ENCODE results near the gene RTL9.

The RTL9 gene

DNA sequence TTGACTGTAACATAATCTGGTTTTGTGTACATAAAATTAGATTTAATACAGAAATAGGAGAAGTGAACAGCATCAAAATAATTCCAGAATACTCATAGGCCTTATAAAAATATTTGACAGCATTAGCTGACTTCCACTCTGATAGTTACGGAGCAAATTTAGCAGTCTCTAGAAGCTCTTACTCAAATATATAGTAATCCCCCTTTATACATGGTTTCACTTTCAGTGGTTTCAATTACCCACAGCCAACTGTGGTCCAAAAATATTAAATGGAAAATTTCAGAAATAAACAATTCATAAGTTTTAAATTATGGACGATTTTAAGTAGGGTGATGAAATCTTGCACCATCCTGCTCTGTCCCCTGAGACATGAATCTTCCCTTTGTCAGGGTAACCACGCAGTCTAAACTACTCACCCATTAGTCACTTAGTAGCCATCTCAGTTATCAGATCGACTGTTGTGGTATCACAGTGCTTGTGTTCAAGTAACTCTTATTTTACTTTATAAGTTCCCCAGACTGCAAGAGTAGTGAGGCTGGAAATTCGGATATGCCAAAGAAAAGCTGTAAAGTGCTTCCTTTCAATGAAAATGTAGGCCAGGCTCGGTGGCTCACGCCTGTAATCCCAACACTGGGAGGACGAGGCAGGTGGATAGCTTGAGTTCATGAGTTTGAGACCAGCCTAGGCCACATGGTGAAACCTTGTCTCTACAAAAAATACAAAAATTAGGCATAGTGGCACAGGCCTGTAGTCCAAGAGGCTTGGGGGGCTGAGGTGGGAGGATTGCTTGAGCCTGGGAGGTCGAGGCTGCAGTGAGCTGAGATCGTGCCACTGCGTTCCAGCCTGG is 17.2 kb upstream of the RTL9 start:
- DNase-seq (ENCODE audit: low spot score): no peak

DNA sequence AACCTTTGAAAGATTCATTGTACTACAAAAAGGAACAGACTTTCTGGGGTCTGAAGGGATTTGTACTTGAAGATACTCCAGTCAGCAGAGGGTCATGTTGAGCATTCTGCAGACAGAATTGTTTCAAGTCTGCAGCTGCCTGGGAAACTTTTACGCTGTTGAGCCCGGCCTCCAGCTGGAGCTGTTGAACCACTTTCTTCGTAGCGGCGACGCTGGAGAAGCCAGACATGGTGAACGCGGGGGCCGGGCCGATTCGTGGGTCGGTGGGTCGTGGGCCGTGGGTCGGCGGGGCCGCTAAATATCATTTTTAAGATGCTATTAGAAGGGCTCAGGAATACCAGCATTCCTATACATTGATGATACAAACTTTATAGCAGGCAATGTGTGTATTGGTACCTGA is 12.0 kb upstream of the RTL9 start:
- no peak for DNase-seq (ENCODE audit: low spot score)

- DNase-seq (ENCODE audit: low spot score): peak; percentile 5
These were observed 625 bp downstream of the RTL9 start for GRCh38 chrX:110359273-110359672.

GRCh38 chrX:110363244-110363643 is 4.6 kb downstream of the RTL9 start:
- DNase-seq (ENCODE audit: low spot score): no peak

GRCh38 chrX:110373310-110373709 is 14.7 kb downstream of the RTL9 start:
- no peak for DNase-seq (ENCODE audit: low spot score)

DNA sequence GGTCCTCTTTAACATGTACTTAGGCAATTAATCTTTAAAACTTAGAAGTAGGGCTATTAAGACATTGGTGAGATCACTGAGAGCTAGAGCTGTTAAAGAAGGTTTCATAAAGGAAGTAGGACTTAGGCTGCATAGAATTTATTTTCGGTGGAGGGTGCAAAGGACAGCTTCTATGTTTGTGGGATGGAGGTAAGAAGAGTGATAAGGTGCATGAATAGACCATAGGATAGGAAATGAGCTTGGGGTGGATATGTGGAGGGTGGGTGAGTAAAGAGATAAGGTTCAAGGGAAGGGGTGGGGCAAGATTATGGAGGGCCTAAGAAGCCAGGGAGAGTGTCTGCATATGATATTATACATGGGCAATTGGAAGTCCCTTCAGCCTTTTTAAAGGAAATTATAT is 15.9 kb downstream of the RTL9 start:
- no peak for DNase-seq (ENCODE audit: low spot score)

- DNase-seq (ENCODE audit: low spot score): no peak
These were observed 22.6 kb downstream of the RTL9 start for GRCh38 chrX:110381216-110381615.

DNA sequence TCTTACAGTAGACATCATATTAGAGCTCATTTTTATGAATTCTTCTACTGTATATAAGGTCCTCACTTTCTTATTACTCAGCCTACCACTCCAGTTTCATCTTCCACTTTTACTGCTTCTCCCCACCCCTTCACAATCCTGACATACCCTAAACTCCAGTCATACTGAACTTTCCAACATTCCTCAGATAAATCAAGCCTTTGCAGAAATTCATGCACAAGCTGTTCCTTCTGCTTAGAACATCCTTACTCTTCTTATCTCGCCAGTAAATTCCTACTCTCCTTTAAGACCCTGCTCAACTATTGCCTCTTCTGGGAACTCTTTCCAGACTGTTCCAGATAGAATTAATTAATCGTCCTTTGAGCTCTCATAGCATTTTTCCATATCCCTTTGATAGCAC is 24.8 kb downstream of the RTL9 start:
- DNase-seq (ENCODE audit: low spot score): no peak

DNA sequence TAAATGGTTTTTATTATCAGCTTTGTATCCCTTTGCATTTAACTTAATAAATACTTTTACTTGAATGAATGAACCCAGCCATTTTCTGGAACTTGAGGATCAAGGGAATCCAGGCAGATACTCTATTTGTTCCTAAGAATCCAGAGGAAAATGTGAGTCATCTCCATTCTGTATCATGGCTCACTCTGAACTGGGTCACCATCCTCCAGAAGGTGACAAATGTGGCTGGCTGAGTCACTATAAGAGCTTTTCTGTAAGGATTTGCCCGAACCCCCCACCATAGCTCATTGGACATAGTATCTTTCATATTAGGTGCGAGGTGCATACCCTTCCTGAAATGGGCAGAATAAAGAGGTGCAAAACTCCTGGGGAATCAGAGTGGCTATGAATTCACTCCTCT is 25.8 kb downstream of the RTL9 start:
- no peak for DNase-seq (ENCODE audit: low spot score)

DNA sequence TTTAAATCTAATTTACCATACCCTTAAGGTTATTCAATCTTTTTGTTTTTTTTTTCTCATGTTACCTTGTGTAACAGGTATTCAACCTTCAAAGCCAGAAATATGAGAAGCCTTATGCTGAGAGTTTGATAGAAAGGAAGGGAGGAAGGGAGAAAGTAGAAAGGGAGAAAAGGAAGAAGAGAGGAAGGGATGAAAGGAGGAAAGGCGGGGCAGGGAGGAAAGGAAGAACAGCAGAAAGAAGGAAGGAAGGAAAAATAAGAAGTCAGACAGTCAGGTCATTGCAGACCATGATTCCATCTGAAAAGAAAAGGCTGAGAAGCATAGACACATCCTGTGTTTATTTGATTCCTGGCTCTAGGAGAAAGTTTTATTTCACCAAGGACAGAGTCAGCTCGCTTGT is 30.9 kb downstream of the RTL9 start:
- no peak for DNase-seq (ENCODE audit: low spot score)

- DNase-seq (ENCODE audit: low spot score): no peak
These were observed 32.4 kb downstream of the RTL9 start for GRCh38 chrX:110391086-110391485.

- no peak for DNase-seq (ENCODE audit: low spot score)
These were observed 36.0 kb downstream of the RTL9 start for GRCh38 chrX:110394651-110395050.

GRCh38 chrX:110395877-110396276 is 37.2 kb downstream of the RTL9 start:
- no peak for DNase-seq (ENCODE audit: low spot score)

DNA sequence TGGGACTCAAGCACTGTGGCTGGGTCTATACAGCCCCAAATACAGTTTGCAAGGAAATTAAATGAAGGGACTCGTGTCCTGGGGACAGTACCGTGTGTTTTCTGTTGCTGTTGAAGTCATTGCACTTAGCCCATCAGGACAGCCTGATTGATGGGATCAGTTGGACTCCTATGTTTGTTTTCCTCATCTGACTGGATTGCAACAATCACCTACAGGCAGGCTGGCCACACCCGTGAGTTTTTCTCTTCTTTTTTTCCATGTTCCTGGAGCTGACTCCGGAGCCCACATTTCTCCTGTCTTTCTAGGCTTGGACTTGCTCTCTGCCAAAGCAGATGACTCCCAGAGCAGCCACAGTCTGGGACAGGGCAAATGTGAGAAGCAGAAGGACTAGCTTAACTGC is 38.1 kb downstream of the RTL9 start:
- no peak for DNase-seq (ENCODE audit: low spot score)

DNA sequence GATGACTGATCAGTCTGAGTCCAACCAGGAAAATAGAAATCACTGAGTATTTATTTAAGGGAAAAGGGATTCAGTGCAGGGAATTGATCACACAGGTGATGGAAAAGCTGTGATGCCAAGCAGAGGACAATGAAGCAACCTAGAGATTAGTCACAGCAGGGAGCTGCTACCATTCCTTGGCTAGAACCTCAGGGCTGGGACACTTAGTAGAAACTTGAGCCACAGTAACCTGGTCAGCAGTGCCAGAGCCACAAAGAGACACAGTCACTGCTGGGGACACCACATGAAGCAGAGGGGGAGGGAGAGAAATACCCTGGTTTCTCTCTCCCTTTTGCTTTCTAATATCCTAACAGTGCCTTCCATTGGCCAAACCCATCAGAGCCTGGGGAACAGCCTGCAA is 38.7 kb downstream of the RTL9 start:
- no peak for DNase-seq (ENCODE audit: low spot score)

DNA sequence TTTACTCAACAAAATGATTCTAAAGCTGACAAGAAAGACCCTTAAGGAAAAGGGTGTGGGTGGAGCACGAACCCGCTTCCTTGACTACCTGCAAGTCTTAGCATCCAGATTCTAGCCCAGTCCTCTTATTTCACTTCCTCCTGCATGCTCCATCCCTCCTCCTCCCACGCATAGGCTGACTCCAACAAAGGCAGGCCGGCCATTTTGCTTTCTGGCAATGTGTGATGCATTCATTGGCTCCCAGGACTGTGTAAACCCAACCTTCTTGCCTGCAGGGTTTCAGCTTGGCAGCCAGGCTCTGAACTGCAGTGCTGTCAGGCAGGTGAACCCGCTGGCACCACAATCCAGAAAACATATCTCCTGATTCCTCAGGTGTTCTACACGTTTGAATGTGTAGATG is 39.3 kb downstream of the RTL9 start:
- no peak for DNase-seq (ENCODE audit: low spot score)

GRCh38 chrX:110399497-110399896 is 40.8 kb downstream of the RTL9 start:
- no peak for DNase-seq (ENCODE audit: low spot score)

GRCh38 chrX:110399966-110400365 is 41.3 kb downstream of the RTL9 start:
- no peak for DNase-seq (ENCODE audit: low spot score)

GRCh38 chrX:110401135-110401534 is 42.5 kb downstream of the RTL9 start:
- DNase-seq (ENCODE audit: low spot score): no peak

- no peak for DNase-seq (ENCODE audit: low spot score)
These were observed 43.6 kb downstream of the RTL9 start for GRCh38 chrX:110402091-110402849.

DNA sequence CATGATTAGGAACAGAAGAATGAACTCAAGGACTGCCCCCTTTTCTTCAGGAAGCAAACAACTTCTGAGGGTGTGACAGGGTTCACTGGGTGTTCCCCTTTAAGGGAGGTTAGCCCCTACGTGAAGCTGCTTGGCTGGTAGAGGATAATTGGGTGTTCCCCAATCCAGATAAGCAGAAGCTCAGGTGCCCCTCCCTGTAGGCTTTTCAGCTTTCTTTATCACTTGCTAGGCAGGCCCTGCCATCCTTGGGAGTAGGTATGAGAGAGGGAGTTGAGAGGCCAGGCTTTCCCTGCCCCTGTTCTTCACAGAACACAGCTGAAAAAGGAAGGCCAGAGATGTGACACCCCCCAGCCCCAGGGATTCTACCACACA is 44.2 kb downstream of the RTL9 start:
- no peak for DNase-seq (ENCODE audit: low spot score)

DNA sequence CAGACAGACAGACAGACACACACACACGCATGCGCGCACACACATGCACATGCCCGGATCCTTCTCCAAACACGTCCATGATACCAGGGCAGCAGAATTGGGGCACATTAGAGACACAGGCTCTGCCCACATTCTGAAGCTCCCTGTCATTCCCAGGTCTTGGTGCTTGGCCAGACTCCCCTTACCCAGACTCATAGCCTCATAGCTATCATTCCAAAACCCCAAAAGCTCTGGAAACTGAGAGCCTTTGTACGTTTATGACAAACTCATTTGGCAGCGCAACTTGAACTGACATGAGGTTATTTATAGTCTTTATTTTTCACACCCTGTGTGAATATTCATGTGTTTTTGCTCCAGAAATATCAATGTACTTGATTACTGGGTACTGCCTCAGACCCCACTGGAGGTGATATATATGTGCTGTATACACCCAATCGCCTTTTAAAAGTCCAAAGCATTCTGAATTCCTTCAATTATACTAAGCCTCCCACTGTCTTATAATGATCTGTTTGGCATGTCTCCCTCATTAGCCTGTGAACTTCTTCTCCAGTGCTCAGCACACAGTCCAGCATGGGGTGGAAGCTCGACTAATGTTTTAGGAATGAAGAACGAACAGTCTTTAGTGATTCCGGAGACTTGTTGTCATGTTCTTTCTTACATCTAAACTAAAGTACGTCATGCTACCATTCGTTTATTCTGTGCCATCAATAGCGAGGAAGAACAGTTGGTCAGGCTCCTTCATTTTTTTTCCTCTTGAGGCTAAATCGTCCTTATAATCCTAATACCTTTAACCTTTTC is 45.0 kb downstream of the RTL9 start:
- no peak for DNase-seq (ENCODE audit: low spot score)

DNA sequence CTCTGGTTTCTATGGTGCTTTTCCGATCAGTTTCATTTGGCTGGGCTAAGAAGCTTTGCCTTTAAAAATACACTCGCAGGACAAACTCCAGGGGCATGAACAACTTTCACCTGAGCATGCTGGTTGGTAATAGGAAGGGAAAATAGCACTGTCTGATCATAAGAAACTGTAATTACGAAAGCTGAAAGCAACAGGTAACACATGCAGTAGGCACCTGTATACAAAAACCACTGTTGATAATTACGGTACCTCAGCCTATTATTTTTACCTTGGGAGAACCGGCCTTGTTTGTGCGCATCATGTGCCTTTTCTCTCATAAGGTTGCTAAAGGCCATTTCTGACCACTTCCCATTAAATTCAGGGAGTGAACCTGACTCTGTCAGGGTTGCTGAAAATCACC is 45.7 kb downstream of the RTL9 start:
- DNase-seq (ENCODE audit: low spot score): no peak
